ENCODE data around the gene SPDYE18. TPM values are rescaled to one million over a fixed set of nuclear protein-coding genes. Genes with fewer than 3 reads are reported as not detected.
"Not testable (repeated sequence)": the region's sequence is repeated elsewhere in the genome, so short reads cannot be mapped to it uniquely, and the experiment has no call there.

The SPDYE18 gene
- total RNA-seq, 6 donors from 2014 or later, result 0.51 to 7.3 (median 1.5) TPM; not detected in 2

- not testable (repeated sequence) for H3K4me3 ChIP-seq; DNase-seq; ATAC-seq (ENCODE audit: low FRiP score in 2 of 2); H3K27ac ChIP-seq; H3K4me1 ChIP-seq; H3K9me3 ChIP-seq; H3K36me3 ChIP-seq; H3K27me3 ChIP-seq
- 100% methylated on average over 4 of the region's 6 CpGs; no CpG with 5 or more reads in 1 of the 2 donors for WGBS, 2 donors
Measured at GRCh38 chr7:77074786-77075396, 12.5 kb upstream of the SPDYE18 start.

GRCh38 chr7:77071108-77071507 lies 8.8 kb upstream of the SPDYE18 start:
- not testable (repeated sequence) for H3K9me3 ChIP-seq; ATAC-seq (ENCODE audit: low FRiP score in 2 of 2); H3K27ac ChIP-seq; H3K36me3 ChIP-seq; DNase-seq; H3K4me1 ChIP-seq; H3K4me3 ChIP-seq; H3K27me3 ChIP-seq
- WGBS, 2 donors, result 94 to 97% methylated on average over 3 to 5 of the region's 6 CpGs

GRCh38 chr7:77065869-77066268 lies 3.5 kb upstream of the SPDYE18 start:
- not testable (repeated sequence) for H3K27ac ChIP-seq; H3K9me3 ChIP-seq; H3K4me3 ChIP-seq; DNase-seq; H3K27me3 ChIP-seq; H3K4me1 ChIP-seq; H3K36me3 ChIP-seq; ATAC-seq (ENCODE audit: low FRiP score in 2 of 2)
- 79 to 89% methylated on average over 7 of the region's 7 CpGs for WGBS, 2 donors

GRCh38 chr7:77063732-77064131 lies 1.4 kb upstream of the SPDYE18 start:
- H3K9me3 ChIP-seq, H3K27me3 ChIP-seq, H3K4me1 ChIP-seq, H3K4me3 ChIP-seq, H3K27ac ChIP-seq, DNase-seq, H3K36me3 ChIP-seq: not testable (repeated sequence)
- ATAC-seq (ENCODE audit: low FRiP score in 2 of 2), result peak in 1 of 2 donors; percentile 43
- WGBS, 2 donors, result 81 to 94% methylated on average over 4 of the region's 4 CpGs

GRCh38 chr7:77032261-77032660 lies 30.1 kb downstream of the SPDYE18 start, which contains the start of gene SPDYE17:
SPDYE17 (minus strand) TSS chr7:77032361; CDS start chr7:77030570, 1,791 bp downstream.
- not testable (repeated sequence) for H3K4me1 ChIP-seq; H3K27ac ChIP-seq; DNase-seq; ATAC-seq (ENCODE audit: low FRiP score in 2 of 2); H3K36me3 ChIP-seq; H3K27me3 ChIP-seq; H3K9me3 ChIP-seq; H3K4me3 ChIP-seq
- WGBS, 2 donors, result 97% methylated on average over 2 of the region's 8 CpGs; no CpG with 5 or more reads in 1 of the 2 donors

GRCh38 chr7:77026349-77026748 lies 36.0 kb downstream of the SPDYE18 start:
- H3K36me3 ChIP-seq; H3K27ac ChIP-seq; H3K27me3 ChIP-seq; H3K4me3 ChIP-seq; H3K4me1 ChIP-seq; H3K9me3 ChIP-seq; ATAC-seq (ENCODE audit: low FRiP score in 2 of 2); DNase-seq: not testable (repeated sequence)
- 95% methylated on average over 8 of the region's 10 CpGs; no CpG with 5 or more reads in 1 of the 2 donors for WGBS, 2 donors

GRCh38 chr7:77010074-77010680 lies 52.2 kb downstream of the SPDYE18 start:
- H3K27me3 ChIP-seq; H3K4me1 ChIP-seq; H3K9me3 ChIP-seq; H3K36me3 ChIP-seq; DNase-seq; ATAC-seq (ENCODE audit: low FRiP score in 2 of 2); H3K27ac ChIP-seq; H3K4me3 ChIP-seq: not testable (repeated sequence)
- WGBS, 2 donors, result 86 to 91% methylated on average over 9 to 13 of the region's 16 CpGs

- not testable (repeated sequence) for H3K27me3 ChIP-seq, H3K4me3 ChIP-seq, H3K9me3 ChIP-seq, H3K36me3 ChIP-seq, H3K4me1 ChIP-seq
- DNase-seq (peak; percentile 86 to 96), ATAC-seq (ENCODE audit: low FRiP score in 2 of 2) (peak; percentile 83 to 85)
- WGBS, 2 donors, result 38 to 45% methylated on average over 10 of the region's 10 CpGs
- TF ChIP-seq EP300 (IDR thresholded peaks at IDR 0.05), result peak in 2 of 4 donors; percentile 30 to 54
- peak in 1 of 2 donors; percentile 58 for TF ChIP-seq POLR2AphosphoS5 (IDR thresholded peaks at IDR 0.05)
- peak overlapping the region in 2 of 4 donors; percentile 58 to 64 for H3K27ac ChIP-seq
Measured at GRCh38 chr7:77008000-77008399, 54.4 kb downstream of the SPDYE18 start.

- 65 to 92% methylated on average over 3 to 7 of the region's 22 CpGs for WGBS, 2 donors
- not testable (repeated sequence) for H3K4me1 ChIP-seq, H3K27me3 ChIP-seq, H3K9me3 ChIP-seq, H3K4me3 ChIP-seq
- DNase-seq, result peak; percentile 42 to 61
- Histone ChIP-seq H3K36me3 (peaks cover 0 to 23% (median 0%) of the 10 kb centered on the region in 4 donors), H3K27ac (peak overlapping the region in 2 of 4 donors; percentile 46 to 54)
- ATAC-seq (ENCODE audit: low FRiP score in 2 of 2), result peak; percentile 45 to 91
Measured at GRCh38 chr7:77006127-77007110, 55.9 kb downstream of the SPDYE18 start.

- peak in 1 of 2 donors; percentile 5 for ATAC-seq (ENCODE audit: low FRiP score in 2 of 2)
- 96% methylated on average over 13 of the region's 27 CpGs; no CpG with 5 or more reads in 1 of the 2 donors for WGBS, 2 donors
- not testable (repeated sequence) for H3K4me3 ChIP-seq
Measured at GRCh38 chr7:77005461-77006057, 56.8 kb downstream of the SPDYE18 start.

GRCh38 chr7:77004151-77004550 lies 58.2 kb downstream of the SPDYE18 start:
- not testable (repeated sequence) for H3K27ac ChIP-seq
- WGBS, 2 donors, result 99% methylated on average over 12 of the region's 18 CpGs; no CpG with 5 or more reads in 1 of the 2 donors

More at GRCh38 chr7:77005461-77006057, 56.8 kb downstream of the SPDYE18 start:
- H3K9me3 ChIP-seq, H3K27me3 ChIP-seq, H3K27ac ChIP-seq, H3K4me1 ChIP-seq: not testable (repeated sequence)
- peaks cover 0 to 25% (median 0%) of the 10 kb centered on the region in 4 donors for H3K36me3 ChIP-seq
- DNase-seq, result peak; percentile 19 to 75

More at GRCh38 chr7:77004151-77004550, 58.2 kb downstream of the SPDYE18 start:
- DNase-seq, result peak in 1 of 2 donors; percentile 63
- not testable (repeated sequence) for ATAC-seq (ENCODE audit: low FRiP score in 2 of 2); H3K4me3 ChIP-seq; H3K27me3 ChIP-seq; H3K4me1 ChIP-seq; H3K9me3 ChIP-seq
- H3K36me3 ChIP-seq, result peaks cover 0 to 25% (median 0%) of the 10 kb centered on the region in 4 donors

All from upper lobe of left lung (tissue), 6 donors.